Skeletal muscle satellite cell (primary cell): ENCODE data around the gene PTK7.
"Not testable (repeated sequence)": the region's sequence is repeated elsewhere in the genome, so short reads cannot be mapped to it uniquely, and the experiment has no call there.

Experiments used
- H3K27me3 ChIP-seq: 2 replicates; pipeline ENCODE4 v1.7.0; 2013; ENCODE audit warnings: low read length; ENCODE audit not compliant: control insufficient read depth, insufficient read depth
- H3K36me3 ChIP-seq: 2 replicates; pipeline ENCODE4 v1.7.0; 2013; ENCODE audit warnings: mild to moderate bottlenecking, control low read depth, low read length; ENCODE audit not compliant: insufficient read depth
- H3K4me1 ChIP-seq: 2 replicates; pipeline ENCODE4 v1.7.0; 2013; ENCODE audit warnings: low read length; ENCODE audit not compliant: control insufficient read depth, insufficient read depth
- H3K4me2 ChIP-seq: 2 replicates; pipeline ENCODE4 v1.7.0; 2013; ENCODE audit warnings: mild to moderate bottlenecking, low read length
- H3K4me3 ChIP-seq: 2 replicates; pipeline ENCODE4 v1.7.0; 2013; ENCODE audit warnings: low read length
- H3K9ac ChIP-seq: 2 replicates; pipeline ENCODE4 v1.7.0; 2013; ENCODE audit warnings: mild to moderate bottlenecking, low read depth, low read length, moderate library complexity
- H3K9me3 ChIP-seq: replicated peaks from 2 replicates; pipeline ENCODE4 v1.7.0; 2013; ENCODE audit warnings: mild to moderate bottlenecking, control low read depth, low read length

PTK7 gene

GRCh38 chr6:43040542-43041257 is 35.4 kb upstream of the PTK7 start:
- H3K27me3 ChIP-seq, result no peaks in the 10 kb centered on the region
- peaks cover 73% of the 10 kb centered on the region for H3K36me3 ChIP-seq
- H3K4me1 ChIP-seq, result no peaks in the 10 kb centered on the region
- H3K9me3 ChIP-seq, result no peaks in the 10 kb centered on the region
- no peak overlapping the region for H3K4me2 ChIP-seq
- no peak overlapping the region for H3K4me3 ChIP-seq
- H3K9ac ChIP-seq, result no peak overlapping the region

- not testable (repeated sequence) for H3K27me3 ChIP-seq, H3K4me2 ChIP-seq, H3K4me1 ChIP-seq, H3K9me3 ChIP-seq, H3K9ac ChIP-seq, H3K4me3 ChIP-seq
- peaks cover 76% of the 10 kb centered on the region for H3K36me3 ChIP-seq
These were observed 34.6 kb upstream of the PTK7 start for GRCh38 chr6:43041475-43041874.

- no peak overlapping the region for H3K4me3 ChIP-seq
- no peak overlapping the region for H3K9ac ChIP-seq
- H3K36me3 ChIP-seq, result peaks cover 77% of the 10 kb centered on the region
- no peak overlapping the region for H3K4me2 ChIP-seq
- H3K4me1 ChIP-seq, result no peaks in the 10 kb centered on the region
- no peaks in the 10 kb centered on the region for H3K27me3 ChIP-seq
- H3K9me3 ChIP-seq, result no peaks in the 10 kb centered on the region
These were observed 32.8 kb upstream of the PTK7 start for GRCh38 chr6:43043310-43043709.

GRCh38 chr6:43045371-43045930 is 30.7 kb upstream of the PTK7 start:
- Histone ChIP-seq H3K4me2 (no peak overlapping the region), H3K27me3 (no peaks in the 10 kb centered on the region), H3K9me3 (no peaks in the 10 kb centered on the region), H3K4me1 (peaks cover under 1% of the 10 kb centered on the region), H3K4me3 (no peak overlapping the region), H3K9ac (no peak overlapping the region), H3K36me3 (peaks cover 78% of the 10 kb centered on the region)

- Histone ChIP-seq H3K4me1 (peaks cover 26% of the 10 kb centered on the region), H3K4me3 (no peak overlapping the region), H3K4me2 (no peak overlapping the region), H3K9me3 (no peaks in the 10 kb centered on the region), H3K27me3 (no peaks in the 10 kb centered on the region), H3K36me3 (peaks cover 70% of the 10 kb centered on the region), H3K9ac (no peak overlapping the region)
These were observed 28.1 kb upstream of the PTK7 start for GRCh38 chr6:43047998-43048397.

GRCh38 chr6:43050981-43051380 is 25.1 kb upstream of the PTK7 start:
- peaks cover 33% of the 10 kb centered on the region for H3K4me1 ChIP-seq
- no peaks in the 10 kb centered on the region for H3K27me3 ChIP-seq
- peak overlapping the region; percentile 25 for H3K4me3 ChIP-seq
- H3K4me2 ChIP-seq, result peak overlapping the region; percentile 96
- no peak overlapping the region for H3K9ac ChIP-seq
- peaks cover 54% of the 10 kb centered on the region for H3K36me3 ChIP-seq
- H3K9me3 ChIP-seq, result no peaks in the 10 kb centered on the region

GRCh38 chr6:43052225-43052841 is 23.8 kb upstream of the PTK7 start:
- H3K9ac ChIP-seq, result peak overlapping the region; percentile 97
- H3K4me3 ChIP-seq, result peak overlapping the region; percentile 80
- no peaks in the 10 kb centered on the region for H3K9me3 ChIP-seq
- H3K36me3 ChIP-seq, result peaks cover 44% of the 10 kb centered on the region
- peak overlapping the region; percentile 96 for H3K4me2 ChIP-seq
- peaks cover 33% of the 10 kb centered on the region for H3K4me1 ChIP-seq
- no peaks in the 10 kb centered on the region for H3K27me3 ChIP-seq

- Histone ChIP-seq H3K36me3 (peaks cover 42% of the 10 kb centered on the region), H3K9me3 (no peaks in the 10 kb centered on the region), H3K9ac (peak overlapping the region; percentile 97), H3K4me2 (peak overlapping the region; percentile 96), H3K4me3 (peak overlapping the region; percentile 80), H3K4me1 (peaks cover 34% of the 10 kb centered on the region), H3K27me3 (no peaks in the 10 kb centered on the region)
These were observed 23.1 kb upstream of the PTK7 start for GRCh38 chr6:43052842-43053544.

- no peaks in the 10 kb centered on the region for H3K9me3 ChIP-seq
- no peaks in the 10 kb centered on the region for H3K27me3 ChIP-seq
- peaks cover 41% of the 10 kb centered on the region for H3K4me1 ChIP-seq
- peak within 1 kb of the TSS; percentile 97 for H3K9ac ChIP-seq
- peak within 1 kb of the TSS; percentile 96 for H3K4me2 ChIP-seq
- peak within 1 kb of the TSS; percentile 80 for H3K4me3 ChIP-seq
- peaks cover 40% of the 10 kb centered on the region for H3K36me3 ChIP-seq
These were observed 22.4 kb upstream of the PTK7 start, which contains the start of gene CUL7 for GRCh38 chr6:43053545-43054205. Gene CUL7, minus strand, starts transcription at chr6:43053851. Its CDS starts 1,063 bp downstream, at chr6:43052788.

GRCh38 chr6:43054206-43054943 is 21.7 kb upstream of the PTK7 start:
- Histone ChIP-seq H3K4me3 (peak overlapping the region; percentile 80), H3K9ac (peak overlapping the region; percentile 97), H3K27me3 (no peaks in the 10 kb centered on the region), H3K36me3 (peaks cover 35% of the 10 kb centered on the region), H3K4me2 (peak overlapping the region; percentile 96), H3K4me1 (peaks cover 41% of the 10 kb centered on the region), H3K9me3 (no peaks in the 10 kb centered on the region)
